ENCODE measurements around the gene CAPN13.
A peak's percentile ranks its signal among the peaks of the same experiment; 100 is the strongest.

CAPN13 gene

GRCh38 chr2:30807249-30807648 is at the start of gene CAPN13:
CAPN13 (minus strand) TSS chr2:30807446; CDS start chr2:30787325, 20,121 bp downstream.
- no peak for DNase-seq

- DNase-seq: no peak
Measured at GRCh38 chr2:30847841-30848240, 40.6 kb upstream of the CAPN13 start.

- no peak for DNase-seq
Measured at GRCh38 chr2:30847329-30847728, 40.1 kb upstream of the CAPN13 start.

- DNase-seq: no peak
Measured at GRCh38 chr2:30828586-30828985, 21.3 kb upstream of the CAPN13 start.

GRCh38 chr2:30826916-30827315 is 19.7 kb upstream of the CAPN13 start:
- DNase-seq: no peak

- DNase-seq: no peak
Measured at GRCh38 chr2:30826481-30826880, 19.2 kb upstream of the CAPN13 start.

GRCh38 chr2:30823452-30823851 is 16.2 kb upstream of the CAPN13 start:
- DNase-seq: no peak

- no peak for DNase-seq
Measured at GRCh38 chr2:30821960-30822359, 14.7 kb upstream of the CAPN13 start.

- DNase-seq: no peak
Measured at GRCh38 chr2:30820381-30821055, 13.3 kb upstream of the CAPN13 start.

GRCh38 chr2:30809938-30810337 is 2.7 kb upstream of the CAPN13 start:
- no peak for DNase-seq

GRCh38 chr2:30808695-30809094 is 1.4 kb upstream of the CAPN13 start:
- no peak for DNase-seq

- no peak for DNase-seq
Measured at GRCh38 chr2:30803281-30803680, 4.0 kb downstream of the CAPN13 start.

- no peak for DNase-seq
Measured at GRCh38 chr2:30802611-30803010, 4.6 kb downstream of the CAPN13 start.

- DNase-seq: no peak
Measured at GRCh38 chr2:30801821-30802455, 5.3 kb downstream of the CAPN13 start.

- no peak for DNase-seq
Measured at GRCh38 chr2:30800159-30800558, 7.1 kb downstream of the CAPN13 start.

- no peak for DNase-seq
Measured at GRCh38 chr2:30799366-30799765, 7.9 kb downstream of the CAPN13 start.

- peak; percentile 7 for DNase-seq
Measured at GRCh38 chr2:30798536-30798991, 8.7 kb downstream of the CAPN13 start.

GRCh38 chr2:30797381-30798015 is 9.7 kb downstream of the CAPN13 start:
- DNase-seq: no peak

GRCh38 chr2:30796699-30797098 is 10.5 kb downstream of the CAPN13 start:
- DNase-seq: no peak

- no peak for DNase-seq
Measured at GRCh38 chr2:30792521-30792920, 14.7 kb downstream of the CAPN13 start.

GRCh38 chr2:30790879-30791278 is 16.4 kb downstream of the CAPN13 start:
- DNase-seq: no peak

- no peak for DNase-seq
Measured at GRCh38 chr2:30789670-30790210, 17.5 kb downstream of the CAPN13 start.

GRCh38 chr2:30786923-30787685 is 20.1 kb downstream of the CAPN13 start:
- DNase-seq: no peak
